K562 (cell line): Measurements from ENCODE around the gene MRPS18B. TPM values are rescaled to one million over a fixed set of nuclear protein-coding genes. Genes with fewer than 3 reads are reported as not detected.

Source experiments
- ARID1B ChIP-seq: fragments of 450-650 bp; IDR thresholded peaks from 2 replicates; pipeline ENCODE4 v1.6.1; 2016; ENCODE audit warnings: antibody characterized with exemption, mild to moderate bottlenecking, inconsistent platforms
- CLOCK ChIP-seq: fragments of 250-450 bp; sonication (Bioruptor Pico); IDR thresholded peaks from 2 replicates; pipeline ENCODE4 v1.4.0; 2020; ENCODE audit warnings: mild to moderate bottlenecking, moderate library complexity, borderline replicate concordance
- DMBX1 ChIP-seq: fragments of 250-450 bp; sonication (Bioruptor Pico); IDR thresholded peaks from 2 replicates; pipeline ENCODE4 v1.8.0; 2022; ENCODE audit warnings: inconsistent platforms, mild to moderate bottlenecking, moderate library complexity, borderline replicate concordance
- DPF2 ChIP-seq: fragments of 450-650 bp; IDR thresholded peaks from 2 replicates; pipeline ENCODE4 v1.6.1; 2016
- ELF2 ChIP-seq: fragments of 250-450 bp; sonication (Bioruptor Pico); IDR thresholded peaks from 2 replicates; pipeline ENCODE4 v1.5.0; 2021; ENCODE audit warnings: mild to moderate bottlenecking
- ESRRB ChIP-seq: fragments of 250-450 bp; sonication (Bioruptor Pico); IDR thresholded peaks from 2 replicates; pipeline ENCODE4 v1.5.0; 2020; ENCODE audit warnings: mild to moderate bottlenecking, moderate library complexity, borderline replicate concordance
- FOS ChIP-seq: IDR thresholded peaks from 3 replicates; pipeline ENCODE4 v1.6.1; 2011; ENCODE audit not compliant: insufficient read length; ENCODE audit errors: extremely low read depth
- FOSL1 ChIP-seq: fragments of 200-800 bp; sonication (Bioruptor generic); conservative IDR thresholded peaks from 2 replicates; pipeline ENCODE4 v1.6.1; 2016; ENCODE audit warnings: missing genetic modification characterization, missing compliant biosample characterization
- FOXJ2 ChIP-seq: fragments of 200-800 bp; sonication (Bioruptor generic); IDR thresholded peaks from 2 replicates; pipeline ENCODE4 v1.6.1; 2016; ENCODE audit warnings: missing genetic modification characterization, missing compliant biosample characterization
- GATAD2B ChIP-seq: fragments of 450-650 bp; IDR thresholded peaks from 2 replicates; pipeline ENCODE4 v1.6.1; 2017; ENCODE audit warnings: mild to moderate bottlenecking, borderline replicate concordance
- HES1 ChIP-seq: fragments of 450-650 bp; IDR thresholded peaks from 2 replicates; pipeline ENCODE4 v1.6.1; 2016; ENCODE audit warnings: low read depth, mild to moderate bottlenecking, moderate library complexity
- MEIS2 ChIP-seq: fragments of 450-650 bp; IDR thresholded peaks from 2 replicates; pipeline ENCODE4 v1.6.1; 2014; ENCODE audit warnings: mild to moderate bottlenecking; ENCODE audit not compliant: partially characterized antibody
- PCBP2 ChIP-seq: fragments of 200-400 bp; formaldehyde crosslinking; IDR thresholded peaks from 2 replicates; pipeline ENCODE4 v1.6.1; 2018; ENCODE audit warnings: low read length, low read depth, mild to moderate bottlenecking, moderate library complexity; ENCODE audit not compliant: poor library complexity, severe bottlenecking
- PML ChIP-seq: IDR thresholded peaks from 2 replicates; pipeline ENCODE4 v1.6.1; 2012; ENCODE audit warnings: low read length, inconsistent platforms
- POLR2G ChIP-seq: fragments of 200-400 bp; formaldehyde crosslinking; IDR thresholded peaks from 2 replicates; pipeline ENCODE4 v1.6.1; 2017; ENCODE audit warnings: low read depth, mild to moderate bottlenecking, antibody characterized with exemption, low read length, moderate library complexity
- RBFOX2 ChIP-seq: fragments of 200-400 bp; formaldehyde crosslinking; IDR thresholded peaks from 2 replicates; pipeline ENCODE4 v1.6.1; 2017; ENCODE audit warnings: low read depth, mild to moderate bottlenecking, low read length, moderate library complexity
- SMARCA4 ChIP-seq: fragments of 450-650 bp; IDR thresholded peaks from 2 replicates; pipeline ENCODE4 v1.6.1; 2016
- ZFX ChIP-seq: sonication (generic); formaldehyde crosslinking; IDR thresholded peaks from 2 replicates; pipeline ENCODE4 v1.8.0; 2022; ENCODE audit warnings: mild to moderate bottlenecking, missing genetic modification reagents, moderate library complexity
- ZNF280B ChIP-seq: fragments of 250-450 bp; sonication (Bioruptor Pico); IDR thresholded peaks from 2 replicates; pipeline ENCODE4 v1.5.1; 2021; ENCODE audit warnings: mild to moderate bottlenecking
- ZNF551 ChIP-seq: fragments of 250-450 bp; sonication (Bioruptor Pico); IDR thresholded peaks from 2 replicates; pipeline ENCODE4 v1.5.0; 2021; ENCODE audit warnings: mild to moderate bottlenecking, moderate library complexity
- ZNF740 ChIP-seq, 3 experiments: fragments of 200-800 bp in 1 of 3; sonication (Bioruptor generic) in 1 of 3; sonication (generic) in 1 of 3; formaldehyde crosslinking in 1 of 3; IDR thresholded peaks; 2 replicates each; pipeline versions ENCODE4 v1.6.1 to v1.8.0; 2016 to 2022; ENCODE audit warnings: mild to moderate bottlenecking in 2 of 3, missing compliant biosample characterization in 2 of 3, missing genetic modification characterization in 2 of 3, missing genetic modification reagents in 1 of 3
- polyA plus RNA-seq, 8 experiments: library from polyadenylated mRNA; depleted of rRNA in 4 of 8; stranded (reverse) in 5 of 8; unstranded in 3 of 8; fragments of >200 nt; fragmentation: Nextera tagmentation in 2 of 8; fragmentation: Illumina TruSeq in 1 of 8; extraction: Ambion mirVana in 2 of 8; extraction: Trizol in 1 of 8; gene quantifications; 2 replicates each; pipeline versions ENCODE4 v1.2.1 to v1.2.3, GENCODE V29; 2011 to 2014; ENCODE audit warnings: inconsistent platforms in 1 of 8, missing spikeins in 1 of 8
- total RNA-seq, 7 experiments: library from RNA; depleted of rRNA in 6 of 7; stranded (reverse); fragments of >200 nt in 6 of 7; fragmentation: Illumina TruSeq in 2 of 7; extraction: Trizol in 2 of 7; gene quantifications; 2 replicates each; pipeline versions ENCODE4 v1.2.1 to v1.2.3, GENCODE V29; 2011 to 2021; ENCODE audit warnings: low replicate concordance in 1 of 7

Gene MRPS18B
- total and polyA plus RNA-seq, 9 of the 15 experiments (the other 6 are each of a cell fraction or from before 2014, with no cell fraction given), result 132 to 383 (median 178) TPM

GRCh38 chr6:30613251-30614043 is 4.2 kb upstream of the MRPS18B start (continued):
- TF ChIP-seq FOXJ2 (tag) (no peak), MEIS2 (peak; percentile 70), ELF2 (CRISPR knock-in tag) (0 out of 2 replicates have a peak, but pooled peaks have one; percentile 37), SMARCA4 (peak; percentile 46; the same call in 1 of the 2 replicates), PCBP2 (no peak), HES1 (peak; percentile 18; the same call in 1 of the 2 replicates), ZFX (0 out of 2 replicates have a peak, but pooled peaks have one; percentile 15), DMBX1 (0 out of 2 replicates have a peak, but pooled peaks have one; percentile 5), ZNF740 (CRISPR knock-in tag; IDR thresholded peaks at IDR 0.05) (0 out of 2 replicates have a peak, but pooled peaks have one; percentile 35), ZNF740 (tag; IDR thresholded peaks at IDR 0.05) (no peak), RBFOX2 (0 out of 2 replicates have a peak, but pooled peaks have one; percentile 15), ZNF551 (peak; percentile 80), GATAD2B (0 out of 2 replicates have a peak, but pooled peaks have one; percentile 8), PML (0 out of 2 replicates have a peak, but pooled peaks have one; percentile 22), FOSL1 (tag) (peak; percentile 75), FOS (no peak), POLR2G (0 out of 2 replicates have a peak, but pooled peaks have one; percentile 2), CLOCK (CRISPR knock-in tag) (no peak), ESRRB (CRISPR knock-in tag) (0 out of 2 replicates have a peak, but pooled peaks have one; percentile 28), DPF2 (peak; percentile 33), ZNF280B (CRISPR knock-in tag) (peak; percentile 66; the same call in 1 of the 2 replicates), ARID1B (peak; percentile 42)
